DLD1 (cell line): ENCODE data around the gene ALKBH5.

Experiments used
- in situ Hi-C: cut with HindIII; loops from 2 replicates; pipeline ENCODE4 v1.10.0; 2017; ENCODE audit warnings: low sequenced_read_pairs

ALKBH5 gene

GRCh38 chr17:18257268-18257981 is 73.8 kb downstream of the ALKBH5 start:
- in situ Hi-C loops, result no loop called here

DNA sequence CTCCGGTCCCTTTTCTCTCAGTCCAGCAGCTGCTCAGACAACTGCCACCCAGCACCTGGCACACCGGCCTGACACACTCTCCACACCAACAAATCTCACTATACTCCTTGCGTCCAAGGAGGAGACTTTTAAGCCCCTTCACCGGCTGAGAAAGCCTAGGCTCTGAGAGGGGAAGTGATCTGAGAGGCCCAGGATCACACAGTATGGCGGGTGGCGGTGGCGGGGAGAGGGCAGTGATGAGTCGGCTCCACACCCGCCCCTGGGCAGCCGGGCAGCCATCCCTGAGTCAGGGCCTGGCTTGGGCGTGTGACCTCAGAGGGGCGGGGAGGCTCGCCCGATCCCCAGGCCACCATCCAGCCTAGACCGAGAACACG is 74.3 kb downstream of the ALKBH5 start:
- in situ Hi-C loops, result no loop called here

- in situ Hi-C loops, result no loop called here
Measured at GRCh38 chr17:18258356-18259038, 74.9 kb downstream of the ALKBH5 start, which contains the start of gene FLII. Gene FLII, minus strand, starts transcription at chr17:18258738. Its CDS starts 48 bp downstream, at chr17:18258690.
